Coronary artery (tissue), 2 donors: ENCODE data around the gene DPP4.

Experiments
- DNase-seq: peaks from one replicate; pipeline ENCODE4 v3.0.0-alpha.2; 2017; ENCODE audit warnings: low spot score
- H3K27ac ChIP-seq, 2 donors: fragments of 200-600 bp; sonication (generic); one replicate each; pipeline ENCODE4 v1.5.1; 2016 to 2019
- H3K4me3 ChIP-seq: fragments of 200-600 bp; sonication (generic); 2 replicates; pipeline ENCODE4 v1.5.1; 2016; ENCODE audit warnings: mild to moderate bottlenecking, moderate library complexity
- CTCF ChIP-seq: fragments of 200-600 bp; sonication (generic); IDR thresholded peaks from one replicate; pipeline ENCODE4 v1.5.1; 2019; ENCODE audit warnings: antibody characterized with exemption

The DPP4 gene

DNA sequence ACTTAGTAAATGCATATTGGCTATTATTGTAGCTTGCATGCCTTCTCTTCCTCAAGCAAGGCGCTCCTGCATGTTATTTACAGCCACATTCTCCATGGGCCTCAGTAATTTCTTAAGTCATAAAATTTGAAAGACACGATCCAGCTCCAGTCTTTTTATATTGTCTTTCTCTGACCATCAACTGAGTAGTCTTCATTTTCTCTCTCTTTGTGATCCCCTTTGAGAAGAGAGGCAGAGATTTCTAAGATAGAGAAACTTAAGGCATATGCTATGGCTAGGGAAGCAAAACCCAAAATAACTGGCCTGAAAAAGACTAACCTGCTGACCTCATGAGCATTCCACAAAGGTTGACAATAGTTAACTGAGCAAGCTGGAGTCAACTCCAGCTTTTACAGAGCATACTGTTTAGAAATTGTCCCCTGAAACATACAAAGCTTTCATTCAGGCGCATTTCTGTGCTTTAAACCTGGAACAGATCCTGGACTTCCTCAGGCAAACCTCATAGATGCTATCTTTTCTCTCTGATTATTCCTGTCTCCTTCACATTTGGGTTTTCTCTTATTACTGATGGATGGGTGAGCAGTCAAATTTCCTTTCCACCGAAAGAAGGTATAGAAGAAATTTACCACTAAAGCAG is 4.6 kb downstream of the DPP4 start:
- DNase-seq, result no peak
- Histone ChIP-seq H3K27ac (no peak overlapping the region), H3K4me3 (no peak overlapping the region)
- TF ChIP-seq CTCF, result no peak

DNA sequence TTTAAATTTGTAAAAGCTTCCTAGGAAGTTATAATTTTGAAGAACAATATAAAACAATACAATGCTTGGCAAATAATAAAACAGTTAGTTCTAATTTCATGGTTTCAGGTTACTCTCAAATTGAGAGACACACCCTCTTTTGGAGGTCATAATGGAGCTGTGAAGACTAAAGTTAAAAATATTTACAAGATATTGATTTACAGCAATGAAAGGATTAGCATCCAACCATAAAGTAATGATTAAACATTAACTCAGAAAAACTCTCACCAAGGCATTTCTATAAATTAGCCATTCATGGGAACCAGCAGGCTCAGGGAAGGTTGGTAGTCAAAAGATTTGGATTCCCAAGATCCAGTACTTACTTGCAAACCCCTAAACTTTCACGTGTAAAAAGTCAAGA is 6.4 kb downstream of the DPP4 start:
- H3K27ac ChIP-seq, result no peak overlapping the region
- DNase-seq, result no peak
- no peak overlapping the region for H3K4me3 ChIP-seq
- no peak for TF ChIP-seq CTCF

GRCh38 chr2:162065767-162066166 is 8.2 kb downstream of the DPP4 start:
- Histone ChIP-seq H3K27ac (no peak overlapping the region), H3K4me3 (no peak overlapping the region)
- DNase-seq, result no peak
- no peak for TF ChIP-seq CTCF

DNA sequence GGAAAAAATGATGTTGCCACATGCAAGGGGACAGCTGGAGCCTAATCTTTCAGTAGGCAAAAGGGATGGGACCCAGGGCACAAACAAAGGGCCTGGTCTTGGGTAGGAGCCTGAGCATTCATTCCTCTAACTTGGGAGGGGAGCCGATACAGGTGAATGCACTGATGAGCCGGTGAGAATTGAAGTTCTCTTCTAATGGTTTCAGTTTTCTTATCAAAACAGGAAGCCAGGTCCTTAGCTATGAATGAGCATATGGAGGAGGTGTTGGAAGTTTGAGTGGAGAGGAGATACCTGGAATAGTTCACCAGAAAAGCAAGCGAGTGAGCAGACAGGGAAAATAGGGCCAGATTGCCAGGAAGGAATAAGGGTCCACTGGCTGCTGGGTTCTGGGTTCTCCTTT is 10.1 kb downstream of the DPP4 start:
- Histone ChIP-seq H3K27ac (no peak overlapping the region), H3K4me3 (no peak overlapping the region)
- DNase-seq, result no peak
- no peak for TF ChIP-seq CTCF

DNA sequence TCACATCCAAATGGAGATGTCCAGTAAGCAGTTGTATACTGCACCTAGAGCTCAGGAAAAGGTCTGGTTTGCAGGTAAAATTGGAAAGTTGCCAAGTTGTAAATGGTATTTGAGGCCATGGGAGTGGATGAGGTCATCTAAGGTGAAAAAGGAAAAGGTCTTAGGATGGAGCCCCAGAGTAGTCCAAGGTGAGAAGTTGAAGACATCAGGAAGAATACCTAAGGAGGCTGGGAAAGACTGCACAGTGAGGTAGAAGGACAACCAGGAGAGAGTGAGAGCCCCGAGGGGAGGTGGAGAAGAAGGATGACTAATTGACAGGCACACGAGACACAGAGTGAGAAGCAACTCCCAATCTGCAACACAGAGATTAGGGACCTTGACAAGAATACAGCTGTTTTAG is 10.7 kb downstream of the DPP4 start:
- TF ChIP-seq CTCF, result no peak
- DNase-seq, result no peak
- Histone ChIP-seq H3K27ac (no peak overlapping the region), H3K4me3 (no peak overlapping the region)

GRCh38 chr2:162062559-162062958 is 11.5 kb downstream of the DPP4 start:
- TF ChIP-seq CTCF, result no peak
- no peak for DNase-seq
- H3K27ac ChIP-seq, result no peak overlapping the region
- H3K4me3 ChIP-seq, result no peak overlapping the region

DNA sequence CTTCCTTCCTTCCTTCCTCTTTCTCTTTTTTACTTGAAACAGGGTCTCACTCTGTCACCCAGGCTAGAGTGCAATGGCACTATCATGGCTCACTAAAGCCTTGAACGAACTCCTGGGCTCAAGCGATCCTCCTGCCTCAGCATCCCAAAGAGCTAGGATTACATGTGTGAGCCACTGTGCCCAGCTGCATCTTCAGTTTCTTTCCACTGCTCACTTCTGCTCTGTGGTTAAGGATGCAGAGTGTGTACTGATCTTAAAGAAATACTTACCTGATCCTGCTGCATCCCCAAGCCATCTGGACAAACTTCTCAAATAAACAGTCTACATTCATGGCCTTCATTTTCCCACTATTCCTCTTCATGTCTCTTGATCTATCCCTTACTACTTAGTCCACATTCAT is 13.0 kb downstream of the DPP4 start:
- no peak for DNase-seq
- no peak overlapping the region for H3K4me3 ChIP-seq
- TF ChIP-seq CTCF, result no peak
- no peak overlapping the region for H3K27ac ChIP-seq
